DMS153 treated with DMSO at 0.1 percent for 48 hours (cell line): ENCODE data around the gene MMP15.
"Not testable (repeated sequence)": the region's sequence is repeated elsewhere in the genome, so short reads cannot be mapped to it uniquely, and the experiment has no call there.

ENCODE experiments used
- DNase-seq: peaks from one replicate; lab custom pipeline; 2025; ENCODE audit not compliant: unreplicated experiment; lab: John Stamatoyannopoulos, UW

MMP15 gene

DNA sequence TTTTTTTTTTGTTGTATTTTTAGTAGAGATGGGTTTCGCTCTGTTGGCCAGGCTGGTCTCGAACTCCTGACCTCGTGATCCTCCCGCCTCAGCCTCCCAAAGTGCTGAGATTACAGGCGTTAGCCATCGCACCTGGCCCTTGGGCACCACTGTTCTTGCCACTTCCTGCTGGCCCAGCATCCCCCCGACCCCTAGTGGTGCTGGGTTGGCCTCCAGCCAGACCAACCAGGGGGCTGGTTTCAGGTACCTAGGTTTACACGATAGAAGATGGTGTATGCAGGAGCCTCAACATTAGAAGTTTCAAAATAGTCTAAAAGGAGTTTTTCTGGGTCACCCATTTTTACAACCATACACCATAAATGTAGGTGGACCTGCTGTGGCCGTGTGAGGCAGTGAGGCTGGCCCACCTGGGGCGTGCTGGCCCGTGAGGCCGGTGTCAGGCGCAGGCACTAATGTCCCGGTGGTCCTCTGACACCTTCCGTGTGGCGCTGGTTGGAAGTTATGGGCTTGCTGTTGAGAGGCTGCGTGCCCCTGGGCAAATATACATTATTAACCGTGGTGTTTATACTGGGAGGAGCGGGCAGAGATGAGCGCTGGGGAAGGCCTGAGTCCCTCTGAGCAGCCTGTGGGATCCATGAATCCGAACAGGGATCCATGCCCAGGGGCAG is 60.2 kb downstream of the MMP15 start:
- DNase-seq, result no peak

DNA sequence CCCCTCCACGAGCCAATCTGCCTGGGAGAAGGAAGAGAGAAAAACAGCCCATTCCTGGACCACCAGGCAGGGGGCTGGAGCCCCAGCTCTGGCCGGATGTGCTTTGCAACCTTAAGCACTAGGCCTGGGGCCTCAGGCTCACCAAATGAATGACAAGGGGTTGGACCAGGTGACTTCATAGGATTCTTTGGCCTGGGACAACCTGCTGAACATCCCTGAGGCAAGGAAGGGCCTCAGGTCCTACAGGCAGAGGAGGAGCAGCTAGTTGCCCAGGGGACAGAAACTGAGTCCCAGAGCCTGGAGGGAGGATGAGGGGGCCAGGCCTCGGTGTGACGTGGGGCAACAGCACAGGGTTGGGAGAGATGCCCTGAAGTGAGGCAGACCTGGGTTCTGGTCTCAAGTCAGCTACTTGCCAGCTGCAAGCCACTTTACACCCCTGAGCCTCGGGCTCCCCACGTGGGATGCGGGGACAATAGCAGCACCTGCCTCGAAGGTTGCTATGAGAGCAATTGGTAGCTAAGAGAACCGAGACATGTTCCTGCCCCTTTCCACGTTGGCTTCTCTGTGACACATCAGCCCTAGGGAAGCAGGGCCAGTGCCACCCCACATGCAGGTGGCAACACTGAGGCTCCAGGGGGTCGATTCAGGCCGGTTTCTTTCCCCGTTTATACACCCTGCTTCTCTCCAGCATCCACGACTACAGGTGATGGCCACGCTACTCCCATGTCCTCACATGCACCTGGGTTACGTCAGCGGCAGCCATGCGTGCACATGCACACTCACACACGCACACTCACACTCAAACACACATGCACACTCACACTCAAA is 61.0 kb downstream of the MMP15 start:
- DNase-seq, result peak; percentile 2

DNA sequence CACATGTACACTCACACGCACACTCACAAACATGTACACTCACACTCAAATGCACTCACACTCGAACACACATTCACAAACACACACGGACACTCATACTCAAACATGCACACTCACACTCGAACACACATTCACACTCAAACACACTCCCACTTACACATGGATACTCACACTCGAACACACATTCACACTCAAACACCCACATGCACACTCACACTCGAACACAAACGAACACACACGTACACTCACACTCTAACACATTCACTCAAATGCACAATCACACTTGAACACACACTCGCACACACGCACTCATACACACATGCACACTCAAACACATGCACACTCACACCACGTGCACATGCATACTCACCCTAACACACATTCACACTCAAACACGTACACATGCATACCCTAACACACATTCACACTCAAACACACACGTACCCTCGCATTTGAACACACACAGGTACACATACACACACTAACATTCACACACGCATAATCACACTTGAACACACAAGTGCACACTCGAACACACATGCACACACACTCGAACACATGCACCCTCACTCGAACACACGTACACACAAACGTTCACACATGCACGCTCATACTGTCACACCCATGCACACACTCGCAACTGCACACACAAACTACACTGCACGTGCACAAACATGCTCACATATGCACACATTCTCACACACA is 61.8 kb downstream of the MMP15 start:
- no peak for DNase-seq

DNA sequence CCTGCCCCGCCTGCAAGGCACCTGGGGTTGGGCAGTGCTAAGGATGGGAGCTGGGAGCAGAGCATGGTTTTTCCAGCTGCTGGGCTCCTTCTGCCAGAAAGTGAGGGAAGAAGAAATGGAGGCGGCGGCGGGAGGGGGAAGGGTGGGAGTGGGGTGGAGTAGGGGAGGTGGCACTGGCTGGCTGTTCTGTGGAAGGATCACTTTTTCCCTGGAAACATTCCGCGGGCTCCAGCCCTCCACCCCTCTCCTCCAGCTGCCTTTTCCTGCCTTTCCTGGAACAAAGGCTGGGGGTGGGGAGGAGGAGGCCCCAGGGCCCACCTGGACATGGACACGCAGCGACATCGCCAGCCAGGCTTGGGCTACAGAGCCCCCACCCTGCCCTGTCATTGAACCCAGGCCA is 62.5 kb downstream of the MMP15 start:
- no peak for DNase-seq

DNA sequence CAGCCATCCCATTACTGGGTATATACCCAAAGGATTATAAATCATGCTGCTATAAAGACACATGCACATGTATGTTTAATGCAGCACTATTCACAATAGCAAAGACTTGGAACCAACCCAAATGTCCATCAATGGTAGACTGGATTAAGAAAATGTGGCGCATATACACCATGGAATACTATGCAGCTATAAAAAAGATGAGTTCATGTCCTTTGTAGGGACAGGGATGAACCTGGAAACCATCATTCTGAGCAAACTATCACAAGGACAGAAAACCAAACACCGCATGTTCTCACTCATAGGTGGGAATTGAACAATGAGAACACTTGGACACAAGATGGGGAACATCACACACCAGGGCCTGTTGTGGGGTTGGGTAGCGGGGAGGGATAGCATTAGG is 64.8 kb downstream of the MMP15 start:
- DNase-seq, result not testable (repeated sequence)

DNA sequence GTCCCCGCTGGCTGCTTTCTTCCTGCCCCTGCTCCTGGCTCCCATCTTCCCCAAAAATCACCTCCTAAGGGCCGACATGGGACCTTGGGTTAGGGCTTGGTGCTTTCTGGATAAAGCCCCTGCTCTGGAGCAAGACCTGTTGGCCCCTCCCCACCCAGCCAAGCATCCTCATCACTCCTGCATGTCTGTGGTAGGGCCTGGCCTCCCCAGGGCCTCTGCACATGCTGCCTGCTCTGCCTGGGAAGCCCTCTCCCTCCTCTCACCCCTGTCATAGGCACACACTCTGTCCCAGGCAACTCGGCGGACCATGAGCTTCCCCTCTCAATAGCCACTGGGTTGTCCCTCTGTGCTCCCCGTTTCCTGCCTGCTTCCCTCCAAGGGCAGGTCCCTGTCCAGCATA is 68.5 kb downstream of the MMP15 start:
- no peak for DNase-seq

DNA sequence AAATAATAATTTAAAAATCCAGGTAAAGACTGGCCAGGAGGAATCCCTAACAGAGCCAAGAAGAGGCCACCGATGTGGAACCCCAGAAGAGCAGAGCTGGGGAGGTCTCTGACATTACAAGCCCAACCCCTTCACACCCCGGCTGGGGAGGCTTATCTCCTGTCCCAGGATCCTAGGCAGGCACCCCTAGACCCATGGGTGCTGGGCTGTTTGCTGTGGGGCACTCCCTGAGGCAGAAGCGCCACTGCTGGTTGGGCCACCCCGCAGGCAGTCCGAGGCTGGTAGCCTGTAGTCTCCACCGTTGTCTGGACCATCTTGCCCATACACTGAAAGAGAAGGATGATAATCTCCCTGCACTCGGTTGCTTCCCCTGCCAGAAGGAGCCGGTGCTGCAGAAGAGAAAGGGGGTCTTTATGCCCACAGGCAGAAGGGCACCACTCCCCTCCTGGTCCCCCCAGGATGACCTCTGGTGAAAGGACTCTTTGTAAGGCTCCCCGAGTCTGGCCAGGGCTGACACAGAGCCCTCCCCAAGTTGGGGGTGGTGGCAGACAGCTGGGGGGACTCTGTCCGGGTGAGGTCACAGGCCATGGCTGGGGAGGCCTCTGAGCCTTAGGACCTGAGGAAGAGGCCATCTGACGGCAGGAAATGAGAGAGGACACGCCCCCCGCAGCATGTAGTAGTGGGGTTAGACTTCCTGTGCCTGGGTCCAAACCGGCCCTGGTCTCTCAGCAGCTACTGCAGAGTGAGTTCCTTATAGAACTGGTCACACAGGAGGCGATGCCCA is 69.4 kb downstream of the MMP15 start:
- DNase-seq, result no peak

DNA sequence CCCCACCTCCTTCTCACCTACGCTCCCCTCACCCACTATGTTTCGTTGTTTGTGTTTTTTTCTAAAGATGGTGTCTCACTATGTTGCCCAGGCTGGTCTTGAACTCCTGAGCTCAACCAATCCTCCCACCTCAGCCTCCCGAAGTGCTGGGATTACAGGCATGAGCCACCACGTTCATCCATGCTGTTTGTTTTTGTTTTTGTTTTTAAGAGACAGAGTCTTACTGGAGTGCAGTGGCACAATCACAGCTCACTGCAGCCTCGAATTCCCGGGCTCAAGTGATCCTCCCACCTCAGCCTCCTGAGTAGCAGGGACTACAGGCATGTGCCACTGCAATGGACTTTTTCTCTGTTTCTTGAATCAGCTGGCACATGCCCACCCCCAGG is 70.0 kb downstream of the MMP15 start:
- DNase-seq, result not testable (repeated sequence)

DNA sequence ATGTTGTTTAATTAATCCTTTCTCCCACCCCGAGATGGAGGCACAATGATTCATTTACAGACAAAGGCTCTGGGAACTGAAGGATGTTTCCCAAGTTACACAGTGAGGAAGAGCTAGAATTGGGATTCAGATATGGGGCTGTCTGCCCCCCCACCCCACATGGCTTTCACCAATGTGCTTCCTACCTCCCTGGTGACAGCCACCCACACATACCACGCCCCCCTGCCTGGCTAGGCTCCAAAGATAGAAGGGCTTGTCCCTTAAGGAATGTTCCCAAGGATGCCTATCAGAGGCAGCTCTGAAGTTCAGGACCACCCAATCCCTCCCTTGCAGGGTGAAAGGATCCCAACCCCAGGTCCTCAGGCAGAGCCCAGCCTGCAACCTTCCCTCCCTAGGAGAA is 70.7 kb downstream of the MMP15 start:
- DNase-seq, result no peak
